Neural progenitor cell (in vitro differentiated cells): Measurements from ENCODE around the gene VWF. TPM values are rescaled to one million over a fixed set of nuclear protein-coding genes. Genes with fewer than 3 reads are reported as not detected.
A peak's percentile ranks its signal among the peaks of the same experiment; 100 is the strongest.

Source experiments
- DNase-seq: peaks from one replicate; pipeline ENCODE4 v3.0.0-alpha.2; 2016; ENCODE audit warnings: low spot score
- H2AFZ ChIP-seq: fragments of 200-600 bp; sonication (generic); replicated peaks from 2 replicates; pipeline ENCODE4 v1.6.1; 2016; ENCODE audit warnings: antibody characterized with exemption
- H3F3A ChIP-seq: fragments of 200-600 bp; sonication (generic); 2 replicates; pipeline ENCODE4 v1.6.1; 2016; ENCODE audit warnings: antibody characterized with exemption, low read depth
- H3K27ac ChIP-seq: fragments of 200-600 bp; sonication (generic); 2 replicates; pipeline ENCODE4 v1.5.1; 2016; ENCODE audit warnings: mild to moderate bottlenecking
- H3K27me3 ChIP-seq: fragments of 200-600 bp; sonication (generic); 2 replicates; pipeline ENCODE4 v1.6.1; 2016; ENCODE audit warnings: mild to moderate bottlenecking, moderate library complexity
- H3K36me3 ChIP-seq: fragments of 200-600 bp; sonication (generic); 2 replicates; pipeline ENCODE4 v1.5.1; 2016
- H3K4me1 ChIP-seq: fragments of 200-600 bp; sonication (generic); 2 replicates; pipeline ENCODE4 v1.6.1; 2016; ENCODE audit warnings: mixed run types
- H3K4me2 ChIP-seq: fragments of 200-600 bp; sonication (generic); 2 replicates; pipeline ENCODE4 v1.6.1; 2016
- H3K4me3 ChIP-seq: fragments of 200-600 bp; sonication (generic); 2 replicates; pipeline ENCODE4 v1.5.1; 2016
- H3K79me2 ChIP-seq: fragments of 200-600 bp; sonication (generic); 2 replicates; pipeline ENCODE4 v1.6.1; 2016; ENCODE audit warnings: low read depth
- H3K9ac ChIP-seq: fragments of 200-600 bp; sonication (generic); 2 replicates; pipeline ENCODE4 v1.6.1; 2016
- H3K9me3 ChIP-seq: fragments of 200-600 bp; sonication (generic); 2 replicates; pipeline ENCODE4 v1.5.1; 2016; ENCODE audit warnings: low read depth
- H4K20me1 ChIP-seq: fragments of 200-600 bp; sonication (generic); 2 replicates; pipeline ENCODE4 v1.6.1; 2016; ENCODE audit warnings: low read depth
- H3K27ac Mint-ChIP-seq: 3 replicates; pipeline ENCODE4 v1.8.0; 2021; ENCODE audit warnings: mixed read lengths
- H3K27me3 Mint-ChIP-seq: 2 replicates; pipeline ENCODE4 v1.8.0; 2022; ENCODE audit warnings: low read depth, mild to moderate bottlenecking, inconsistent platforms, moderate library complexity, mixed read lengths; ENCODE audit not compliant: insufficient read depth
- H3K36me3 Mint-ChIP-seq: 3 replicates; pipeline ENCODE4 v1.8.0; 2021; ENCODE audit warnings: mixed read lengths
- H3K4me1 Mint-ChIP-seq: 3 replicates; pipeline ENCODE4 v1.8.0; 2021; ENCODE audit warnings: mixed read lengths
- H3K4me3 Mint-ChIP-seq: 3 replicates; pipeline ENCODE4 v1.8.0; 2021; ENCODE audit warnings: mild to moderate bottlenecking, moderate library complexity, mixed read lengths
- H3K9me3 Mint-ChIP-seq: 3 replicates; pipeline ENCODE4 v1.8.0; 2020; ENCODE audit warnings: mixed read lengths
- CTCF ChIP-seq: fragments of 200-600 bp; sonication (generic); IDR thresholded peaks from 2 replicates; pipeline ENCODE4 v1.5.1; 2017; ENCODE audit warnings: antibody characterized with exemption, mild to moderate bottlenecking
- EZH2 ChIP-seq: fragments of 200-600 bp; sonication (generic); IDR thresholded peaks from 2 replicates; pipeline ENCODE4 v1.6.1; 2017; ENCODE audit warnings: antibody characterized with exemption, mild to moderate bottlenecking, moderate library complexity
- EZH2phosphoT487 ChIP-seq: fragments of 200-600 bp; sonication (generic); IDR thresholded peaks from 2 replicates; pipeline ENCODE4 v1.6.1; 2017; ENCODE audit warnings: antibody characterized with exemption
- total RNA-seq: library from RNA; depleted of rRNA; stranded (reverse); fragments of >200 nt; gene quantifications from 2 replicates; pipeline ENCODE4 v1.2.3, GENCODE V29; 2015; ENCODE audit warnings: low replicate concordance

Gene VWF
- 8.0 and 11.3 TPM in 2 replicates for total RNA-seq

GRCh38 chr12:6124411-6125309 lies at the start of gene VWF:
TSS of gene VWF (minus strand) at chr12:6124670. CDS start at chr12:6123196, 1,474 bp downstream.
- H3K4me2 ChIP-seq, result peak within 1 kb of the TSS; percentile 69
- Mint-ChIP-seq H3K4me3 (peak within 1 kb of the TSS; percentile 52), H3K27ac (peak within 1 kb of the TSS; percentile 74), H3K9me3 (no peaks in the 10 kb centered on the region), H3K27me3 (peaks cover 5% of the 10 kb centered on the region), H3K4me1 (peaks cover 25% of the 10 kb centered on the region), H3K36me3 (no peaks in the 10 kb centered on the region)
- peak within 1 kb of the TSS; percentile 73 for H2AFZ ChIP-seq
- no peaks in the 10 kb centered on the region for H3K27me3 ChIP-seq
- no peak within 1 kb of the TSS for H3K9ac ChIP-seq
- peak within 1 kb of the TSS; percentile 87 for H3K27ac ChIP-seq
- no peak for TF ChIP-seq EZH2
- no peak for TF ChIP-seq CTCF
- TF ChIP-seq EZH2phosphoT487, result no peak
- H3K4me1 ChIP-seq, result peaks cover 31% of the 10 kb centered on the region
- peak; percentile 75 for DNase-seq
- no peaks in the 10 kb centered on the region for H3K36me3 ChIP-seq
- H3F3A ChIP-seq, result peaks cover 26% of the 10 kb centered on the region
- no peaks in the 10 kb centered on the region for H4K20me1 ChIP-seq
- H3K79me2 ChIP-seq, result no peaks in the 10 kb centered on the region
- no peaks in the 10 kb centered on the region for H3K9me3 ChIP-seq
- H3K4me3 ChIP-seq, result peak within 1 kb of the TSS; percentile 17

GRCh38 chr12:6172862-6173261 lies 48.4 kb upstream of the VWF start:
- H3K27ac ChIP-seq, result no peak overlapping the region
- Mint-ChIP-seq H3K27me3 (peaks cover 5% of the 10 kb centered on the region), H3K4me3 (no peak overlapping the region), H3K27ac (no peak overlapping the region), H3K36me3 (no peaks in the 10 kb centered on the region), H3K4me1 (no peaks in the 10 kb centered on the region), H3K9me3 (peaks cover 7% of the 10 kb centered on the region)
- TF ChIP-seq EZH2 (no peak), EZH2phosphoT487 (no peak), CTCF (no peak)
- H4K20me1 ChIP-seq, result no peaks in the 10 kb centered on the region
- no peaks in the 10 kb centered on the region for H3K27me3 ChIP-seq
- H3K9me3 ChIP-seq, result no peaks in the 10 kb centered on the region
- no peaks in the 10 kb centered on the region for H3F3A ChIP-seq
- no peak overlapping the region for H3K4me2 ChIP-seq
- DNase-seq, result no peak
- H3K36me3 ChIP-seq, result no peaks in the 10 kb centered on the region
- H3K9ac ChIP-seq, result no peak overlapping the region
- H3K4me3 ChIP-seq, result no peak overlapping the region
- no peak overlapping the region for H2AFZ ChIP-seq
- H3K4me1 ChIP-seq, result no peaks in the 10 kb centered on the region
- no peaks in the 10 kb centered on the region for H3K79me2 ChIP-seq

GRCh38 chr12:6172086-6172485 lies 47.6 kb upstream of the VWF start:
- H2AFZ ChIP-seq, result no peak overlapping the region
- DNase-seq, result no peak
- H4K20me1 ChIP-seq, result no peaks in the 10 kb centered on the region
- no peak overlapping the region for H3K4me3 ChIP-seq
- Mint-ChIP-seq H3K4me3 (no peak overlapping the region), H3K27me3 (peaks cover 4% of the 10 kb centered on the region), H3K27ac (no peak overlapping the region), H3K4me1 (no peaks in the 10 kb centered on the region), H3K9me3 (peaks cover 7% of the 10 kb centered on the region), H3K36me3 (no peaks in the 10 kb centered on the region)
- H3K36me3 ChIP-seq, result no peaks in the 10 kb centered on the region
- no peak overlapping the region for H3K4me2 ChIP-seq
- no peaks in the 10 kb centered on the region for H3F3A ChIP-seq
- no peaks in the 10 kb centered on the region for H3K4me1 ChIP-seq
- H3K27me3 ChIP-seq, result no peaks in the 10 kb centered on the region
- TF ChIP-seq EZH2phosphoT487, result no peak
- no peak for TF ChIP-seq EZH2
- no peak for TF ChIP-seq CTCF
- no peak overlapping the region for H3K9ac ChIP-seq
- no peaks in the 10 kb centered on the region for H3K79me2 ChIP-seq
- no peak overlapping the region for H3K27ac ChIP-seq
- no peaks in the 10 kb centered on the region for H3K9me3 ChIP-seq
